ENCODE results near the gene OTULIN. TPM values are rescaled to one million over a fixed set of nuclear protein-coding genes. Genes with fewer than 3 reads are reported as not detected.
A peak's percentile ranks its signal among the peaks of the same experiment; 100 is the strongest.

The OTULIN gene
- total RNA-seq, 1 donor from 2014 or later = 33.0 TPM

- no peak for ATAC-seq
- intact Hi-C loops (cut with DNase I) = no loop called here
- no peak for DNase-seq
- H3K36me3 ChIP-seq = no peaks in the 10 kb centered on the region
- no peak for TF ChIP-seq CTCF (IDR thresholded peaks at IDR 0.05)
- no peaks in the 10 kb centered on the region for H3K27me3 ChIP-seq (ENCODE audit: low read depth)
- no peak overlapping the region for H3K4me3 ChIP-seq
- no peaks in the 10 kb centered on the region for H3K9me3 ChIP-seq
- no peak overlapping the region for H3K27ac ChIP-seq
- H3K4me1 ChIP-seq = peaks cover 81% of the 10 kb centered on the region
These were observed 3.3 kb downstream of the OTULIN start for GRCh38 chr5:14667770-14668169.

- Histone ChIP-seq H3K27me3 (ENCODE audit: low read depth) (no peaks in the 10 kb centered on the region), H3K36me3 (no peaks in the 10 kb centered on the region), H3K4me3 (no peak overlapping the region), H3K9me3 (no peaks in the 10 kb centered on the region), H3K27ac (no peak overlapping the region), H3K4me1 (peaks cover 82% of the 10 kb centered on the region)
- peak in 1 of 2 donors; percentile 2 for ATAC-seq
- no peak for DNase-seq
- intact Hi-C loops (cut with DNase I) = no loop called here
- no peak for TF ChIP-seq CTCF (IDR thresholded peaks at IDR 0.05)
These were observed 3.7 kb downstream of the OTULIN start for GRCh38 chr5:14668181-14668591.

- no peak for TF ChIP-seq CTCF (IDR thresholded peaks at IDR 0.05)
- H3K4me1 ChIP-seq = peaks cover 87% of the 10 kb centered on the region
- no peak for DNase-seq
- intact Hi-C loops (cut with DNase I) = no loop called here
- no peak for ATAC-seq
- H3K4me3 ChIP-seq = no peak overlapping the region
- no peak overlapping the region for H3K27ac ChIP-seq
- no peaks in the 10 kb centered on the region for H3K36me3 ChIP-seq
- no peaks in the 10 kb centered on the region for H3K9me3 ChIP-seq
- no peaks in the 10 kb centered on the region for H3K27me3 ChIP-seq (ENCODE audit: low read depth)
These were observed 4.9 kb downstream of the OTULIN start for GRCh38 chr5:14669415-14669814.

- DNase-seq (no peak), ATAC-seq (no peak)
- Histone ChIP-seq H3K27ac (no peak overlapping the region), H3K36me3 (no peaks in the 10 kb centered on the region), H3K4me1 (peaks cover 92% of the 10 kb centered on the region), H3K27me3 (ENCODE audit: low read depth) (no peaks in the 10 kb centered on the region), H3K4me3 (no peak overlapping the region), H3K9me3 (no peaks in the 10 kb centered on the region)
- intact Hi-C loops (cut with DNase I) = no loop called here
- TF ChIP-seq CTCF (IDR thresholded peaks at IDR 0.05) = no peak
These were observed 5.5 kb downstream of the OTULIN start for GRCh38 chr5:14669975-14670374.

GRCh38 chr5:14671414-14671813 lies 6.9 kb downstream of the OTULIN start:
- Histone ChIP-seq H3K4me1 (peaks cover 93% of the 10 kb centered on the region), H3K9me3 (no peaks in the 10 kb centered on the region), H3K27me3 (ENCODE audit: low read depth) (no peaks in the 10 kb centered on the region), H3K4me3 (no peak overlapping the region), H3K36me3 (no peaks in the 10 kb centered on the region), H3K27ac (no peak overlapping the region)
- TF ChIP-seq CTCF (IDR thresholded peaks at IDR 0.05) = no peak
- intact Hi-C loops (cut with DNase I) = no loop called here
- peak in 1 of 2 donors; percentile 39 for ATAC-seq
- no peak for DNase-seq

GRCh38 chr5:14672082-14672481 lies 7.6 kb downstream of the OTULIN start:
- ATAC-seq (peak; percentile 7 to 55), DNase-seq (no peak)
- no peak overlapping the region for H3K27ac ChIP-seq
- TF ChIP-seq CTCF (IDR thresholded peaks at IDR 0.05) = no peak
- H3K36me3 ChIP-seq = no peaks in the 10 kb centered on the region
- intact Hi-C loops (cut with DNase I) = no loop called here
- H3K9me3 ChIP-seq = no peaks in the 10 kb centered on the region
- H3K4me3 ChIP-seq = no peak overlapping the region
- H3K4me1 ChIP-seq = peaks cover 91% of the 10 kb centered on the region
- no peaks in the 10 kb centered on the region for H3K27me3 ChIP-seq (ENCODE audit: low read depth)

Measured in lower lobe of right lung (tissue), 2 donors.